Duodenal mucosa (tissue), 2 donors: ENCODE data around the gene AEBP1.

Experiments
- H3K27ac ChIP-seq: one replicate; pipeline ENCODE4 v1.7.0; 2013; ENCODE audit warnings: low read depth, low read length
- H3K27me3 ChIP-seq, 2 donors: one replicate each; pipeline ENCODE4 v1.7.0; 2013; ENCODE audit warnings: low read length in 2 of 2, control low read depth in 1 of 2; ENCODE audit not compliant: insufficient read depth in 2 of 2, control insufficient read depth in 1 of 2
- H3K36me3 ChIP-seq, 2 donors: one replicate each; pipeline ENCODE4 v1.7.0; 2013; ENCODE audit warnings: low read length in 2 of 2, control low read depth in 1 of 2; ENCODE audit not compliant: insufficient read depth in 2 of 2, control insufficient read depth in 1 of 2
- H3K4me1 ChIP-seq, 2 donors: one replicate each; pipeline ENCODE4 v1.7.0; 2013; ENCODE audit warnings: low read length in 2 of 2, control low read depth in 1 of 2; ENCODE audit not compliant: insufficient read depth in 2 of 2, control insufficient read depth in 1 of 2
- H3K4me3 ChIP-seq, 2 donors: one replicate each; pipeline ENCODE4 v1.7.0; 2013; ENCODE audit warnings: low read length in 2 of 2, low read depth in 1 of 2
- H3K9ac ChIP-seq, 2 donors: one replicate each; pipeline ENCODE4 v1.7.0; 2013; ENCODE audit warnings: low read length in 2 of 2, low read depth in 1 of 2
- H3K9me3 ChIP-seq, 2 donors: one replicate each; pipeline ENCODE4 v1.7.0; 2013; ENCODE audit warnings: low read length in 2 of 2, control low read depth in 1 of 2; ENCODE audit not compliant: control insufficient read depth in 1 of 2

Gene AEBP1

DNA sequence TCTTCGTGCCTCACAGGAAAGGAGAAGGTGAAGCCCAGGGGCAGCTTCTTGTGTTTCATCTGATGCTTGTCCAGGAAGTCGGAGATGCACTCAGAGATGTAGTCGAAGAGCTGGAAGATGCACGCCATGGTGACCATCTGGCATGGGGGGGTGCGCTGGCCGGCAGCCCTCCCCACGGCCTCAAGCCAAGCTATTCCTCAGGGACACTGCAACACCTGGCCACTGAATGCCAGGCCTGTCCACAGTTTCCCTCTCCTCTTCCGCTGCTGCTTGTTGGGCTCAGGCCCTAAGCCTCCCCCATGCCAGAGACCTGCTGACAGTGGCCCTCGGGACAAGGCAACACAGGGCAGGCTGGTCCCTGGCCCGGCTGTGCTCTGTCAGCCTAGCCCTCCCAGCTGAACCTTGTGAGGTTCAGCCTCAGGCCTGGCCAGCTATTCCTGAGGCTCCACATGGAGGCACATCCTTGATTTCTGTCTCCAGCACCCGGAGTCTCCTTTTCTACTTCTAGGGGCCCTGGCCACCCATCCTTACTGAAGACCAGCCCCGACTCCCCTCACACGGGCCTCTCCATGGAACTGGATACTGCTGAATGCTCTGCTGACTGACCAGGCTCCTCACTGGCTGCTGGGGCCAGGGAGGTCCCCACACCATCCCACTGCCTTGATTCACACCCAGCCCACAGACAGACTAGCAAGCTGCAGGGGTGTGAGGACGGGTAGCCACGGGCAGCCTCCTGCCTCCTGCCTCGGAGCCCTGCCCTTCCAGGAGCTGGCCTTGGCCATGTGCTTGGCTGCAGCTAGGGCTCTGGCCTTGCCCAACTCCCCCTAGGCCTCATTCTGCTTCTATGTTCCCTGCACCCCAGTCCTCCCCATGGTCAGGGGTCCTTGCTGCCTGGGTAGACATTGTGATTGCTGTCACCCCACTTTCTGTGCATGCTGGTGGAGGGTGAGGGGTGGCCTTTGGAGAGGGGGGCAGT lies 47.1 kb downstream of the AEBP1 start:
- no peaks in the 10 kb centered on the region for H3K27me3 ChIP-seq
- no peaks in the 10 kb centered on the region for H3K9me3 ChIP-seq
- H3K4me3 ChIP-seq, result no peak overlapping the region
- no peak overlapping the region for H3K9ac ChIP-seq
- H3K27ac ChIP-seq, result no peak overlapping the region
- no peaks in the 10 kb centered on the region for H3K36me3 ChIP-seq
- peaks cover 8% of the 10 kb centered on the region in 2 donors for H3K4me1 ChIP-seq

DNA sequence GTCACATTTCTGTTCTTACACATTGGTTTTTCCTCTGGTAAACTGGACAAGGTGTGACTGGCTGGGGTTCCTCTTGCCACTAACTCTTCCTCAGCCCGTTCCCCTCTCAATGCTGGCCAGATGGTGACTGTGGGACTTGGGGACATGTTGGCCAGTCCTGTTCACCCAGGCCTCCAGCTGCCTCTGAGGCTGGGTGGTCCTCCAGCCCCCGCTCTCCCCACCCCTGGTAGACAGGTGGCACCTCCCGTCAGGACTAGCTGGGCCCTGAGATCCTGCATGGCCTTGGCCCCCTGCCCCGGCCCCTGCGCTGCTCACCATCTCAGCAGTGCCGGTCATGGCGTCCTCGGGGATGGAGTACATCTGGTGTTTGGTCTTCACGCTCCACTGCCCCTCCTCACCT lies 47.8 kb downstream of the AEBP1 start:
- H3K9me3 ChIP-seq, result no peaks in the 10 kb centered on the region
- H3K4me1 ChIP-seq, result peaks cover under 1 to 9% of the 10 kb centered on the region in 2 donors
- H3K27ac ChIP-seq, result no peak overlapping the region
- no peak overlapping the region for H3K9ac ChIP-seq
- no peak overlapping the region for H3K4me3 ChIP-seq
- H3K36me3 ChIP-seq, result no peaks in the 10 kb centered on the region
- no peaks in the 10 kb centered on the region for H3K27me3 ChIP-seq

DNA sequence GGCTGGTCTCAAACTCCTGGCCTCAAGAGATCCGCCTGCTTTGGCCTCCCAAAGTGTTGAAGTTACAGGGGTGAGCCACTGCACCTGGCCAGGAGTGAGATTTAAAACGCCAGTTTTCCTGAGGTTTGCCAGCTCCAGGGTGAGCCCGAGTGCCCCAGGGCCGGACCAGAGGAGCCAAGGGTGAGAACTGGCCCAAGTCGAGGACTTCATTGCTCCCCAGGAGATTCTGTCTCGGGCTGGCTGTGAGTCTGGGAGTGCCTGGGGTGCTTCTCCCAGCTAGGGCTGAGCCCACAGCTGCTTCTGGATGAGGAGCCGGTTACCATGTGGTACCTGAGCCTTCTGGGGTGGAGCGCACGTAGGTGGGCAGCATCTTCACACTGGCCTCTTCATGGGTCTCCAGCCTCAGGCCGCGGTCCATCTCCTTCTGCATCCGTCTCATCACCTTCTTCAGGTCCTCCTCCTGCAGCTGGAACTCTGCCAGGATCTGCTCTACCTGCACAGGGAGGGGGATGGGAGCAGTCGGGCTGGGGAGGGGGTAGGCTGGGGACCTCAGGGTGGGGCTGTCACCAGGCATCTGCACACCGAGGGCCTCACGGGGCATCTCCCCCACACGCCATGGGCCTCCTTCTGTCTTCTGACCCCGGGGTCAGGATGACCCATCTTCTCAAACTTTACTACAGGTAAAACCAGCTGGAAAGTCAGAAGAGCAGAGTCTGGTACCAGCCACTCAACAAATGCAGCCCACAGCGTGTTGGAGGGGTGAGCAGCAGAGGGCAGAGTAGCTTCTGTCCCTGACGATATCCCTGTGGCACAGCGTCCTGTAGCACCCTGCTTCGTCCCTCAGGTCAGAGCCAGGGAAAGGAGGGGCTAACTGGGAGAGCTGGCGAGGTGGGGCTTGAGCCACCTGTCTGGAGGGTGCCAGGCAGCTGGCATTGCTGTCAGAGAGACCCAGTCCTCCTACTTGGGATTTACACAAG lies 49.1 kb downstream of the AEBP1 start:
- Histone ChIP-seq H3K9me3 (no peaks in the 10 kb centered on the region), H3K27ac (no peak overlapping the region), H3K4me1 (peaks cover 0 to 9% of the 10 kb centered on the region in 2 donors), H3K9ac (no peak overlapping the region), H3K4me3 (no peak overlapping the region), H3K27me3 (no peaks in the 10 kb centered on the region), H3K36me3 (no peaks in the 10 kb centered on the region)

DNA sequence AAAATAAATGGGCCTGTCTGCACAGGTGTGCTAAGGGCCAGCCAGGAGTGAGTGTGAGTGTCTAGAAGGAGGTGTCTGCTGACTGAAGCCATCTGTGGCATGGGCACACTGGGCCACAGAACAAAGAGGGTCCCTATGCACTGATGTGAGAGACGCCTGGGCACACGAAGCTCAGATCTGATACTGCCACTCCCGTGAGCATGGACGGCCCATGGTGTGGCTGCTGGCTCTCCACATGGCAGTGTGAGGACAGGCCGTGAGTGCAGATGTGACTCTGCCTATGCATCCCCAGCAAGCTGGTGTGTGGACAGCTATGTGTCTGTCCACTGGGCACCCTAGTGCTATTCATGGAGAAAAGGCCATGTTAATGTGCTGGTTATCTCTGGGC lies 49.8 kb downstream of the AEBP1 start:
- Histone ChIP-seq H3K36me3 (no peaks in the 10 kb centered on the region), H3K9ac (no peak overlapping the region), H3K27ac (no peak overlapping the region), H3K9me3 (no peaks in the 10 kb centered on the region), H3K27me3 (no peaks in the 10 kb centered on the region), H3K4me1 (peaks cover 0 to 9% of the 10 kb centered on the region in 2 donors), H3K4me3 (no peak overlapping the region)

DNA sequence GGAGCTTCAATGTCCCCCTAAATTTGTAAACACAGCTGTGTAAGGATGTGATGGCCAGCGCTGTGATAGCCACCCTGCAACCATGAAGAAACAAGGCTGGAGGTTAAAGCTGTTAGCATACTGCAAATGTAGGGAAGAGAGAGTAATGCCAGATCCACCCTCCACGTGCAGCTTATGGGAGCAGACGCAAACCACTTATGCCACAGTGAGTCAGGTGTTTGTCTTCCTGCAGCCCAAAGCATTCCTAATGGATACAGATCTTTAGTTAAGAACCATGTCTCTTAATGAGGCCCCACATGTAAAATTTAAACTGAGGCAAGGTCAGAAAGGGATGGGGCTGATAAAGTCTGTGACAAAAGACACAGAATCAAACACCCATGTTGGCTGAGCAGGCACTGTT lies 50.6 kb downstream of the AEBP1 start:
- no peak overlapping the region for H3K27ac ChIP-seq
- no peak overlapping the region for H3K4me3 ChIP-seq
- H3K4me1 ChIP-seq, result peaks cover 0 to 9% of the 10 kb centered on the region in 2 donors
- H3K36me3 ChIP-seq, result no peaks in the 10 kb centered on the region
- H3K9me3 ChIP-seq, result no peaks in the 10 kb centered on the region
- no peaks in the 10 kb centered on the region for H3K27me3 ChIP-seq
- H3K9ac ChIP-seq, result no peak overlapping the region

DNA sequence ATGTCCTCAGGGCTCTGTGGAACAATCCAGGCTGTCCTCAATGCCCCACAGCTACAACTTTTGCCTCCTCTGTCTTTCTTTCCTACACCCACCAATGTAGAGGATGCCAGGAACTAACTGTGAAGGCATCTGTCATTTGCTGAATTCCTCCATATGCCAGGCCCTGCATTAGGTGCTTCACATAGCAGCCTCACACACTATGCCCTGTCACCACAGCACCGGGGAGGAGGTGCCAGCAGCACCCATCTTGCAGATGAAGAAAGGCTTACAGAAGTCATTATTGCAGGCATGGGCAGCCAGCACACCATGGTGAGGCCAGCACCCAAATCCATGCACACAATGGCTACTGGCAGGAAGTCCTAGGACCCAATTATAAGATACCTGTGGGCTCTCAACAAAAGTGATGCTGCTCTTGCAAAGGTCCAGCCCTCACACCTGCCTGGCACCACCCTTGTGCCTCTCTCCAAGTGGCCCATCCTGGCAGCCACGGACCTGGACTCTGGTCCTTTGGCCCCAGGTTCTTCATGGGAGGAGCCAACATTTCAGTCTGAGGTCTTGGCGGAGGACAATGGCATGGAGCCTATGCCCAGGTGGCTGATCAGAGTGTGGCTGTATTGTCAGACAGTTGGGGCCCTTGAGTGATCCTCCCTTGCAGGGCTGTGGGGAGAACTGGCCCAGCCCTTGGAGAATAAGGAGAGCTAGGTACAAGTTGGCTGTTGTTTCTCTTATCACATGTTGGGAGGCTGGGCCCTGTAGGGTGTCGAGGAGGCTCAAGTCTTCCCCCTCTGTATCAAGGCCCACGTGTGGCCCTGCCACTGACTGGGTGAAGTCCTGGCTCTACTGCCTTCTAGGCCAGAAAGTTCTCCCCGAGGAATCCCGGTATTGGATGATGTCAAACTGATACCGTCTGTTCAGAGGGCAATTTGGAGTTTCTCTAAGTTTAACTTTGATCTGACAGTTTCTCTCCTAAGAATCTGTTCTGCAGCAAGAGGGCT lies 51.3 kb downstream of the AEBP1 start:
- Histone ChIP-seq H3K36me3 (no peaks in the 10 kb centered on the region), H3K9me3 (no peaks in the 10 kb centered on the region), H3K4me1 (peaks cover 0 to 9% of the 10 kb centered on the region in 2 donors), H3K27ac (no peak overlapping the region), H3K4me3 (no peak overlapping the region), H3K27me3 (no peaks in the 10 kb centered on the region), H3K9ac (no peak overlapping the region)

DNA sequence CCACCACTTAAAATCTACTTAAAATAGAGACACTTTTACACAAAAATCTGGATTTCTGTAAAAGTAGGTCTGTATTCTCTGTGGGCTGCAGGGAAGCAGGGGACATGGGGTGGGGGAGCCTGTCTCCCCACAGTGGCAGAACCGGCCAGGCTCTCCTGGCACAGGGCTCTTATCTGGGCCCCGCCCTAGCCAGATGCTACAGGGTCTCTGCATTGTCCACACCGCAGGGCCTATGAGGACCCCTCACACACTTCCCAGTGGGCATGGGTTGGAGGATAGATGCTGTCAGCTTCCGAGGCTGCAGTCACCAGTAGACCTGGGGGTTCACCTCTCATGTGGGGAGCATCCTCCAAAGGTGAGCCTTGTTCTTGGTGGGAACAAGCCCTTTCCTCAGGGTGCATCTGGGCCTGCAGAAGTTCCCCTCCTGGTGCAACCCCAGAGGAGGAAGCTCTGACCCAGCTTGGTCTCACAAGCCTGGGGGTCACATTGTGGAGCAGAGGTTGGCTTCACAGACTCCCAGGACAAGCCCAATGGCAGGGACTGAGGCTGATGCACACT lies 52.4 kb downstream of the AEBP1 start:
- H3K27ac ChIP-seq, result no peak overlapping the region
- no peaks in the 10 kb centered on the region for H3K36me3 ChIP-seq
- peaks cover 0 to 9% of the 10 kb centered on the region in 2 donors for H3K4me1 ChIP-seq
- H3K4me3 ChIP-seq, result no peak overlapping the region
- H3K9me3 ChIP-seq, result no peaks in the 10 kb centered on the region
- no peak overlapping the region for H3K9ac ChIP-seq
- no peaks in the 10 kb centered on the region for H3K27me3 ChIP-seq

DNA sequence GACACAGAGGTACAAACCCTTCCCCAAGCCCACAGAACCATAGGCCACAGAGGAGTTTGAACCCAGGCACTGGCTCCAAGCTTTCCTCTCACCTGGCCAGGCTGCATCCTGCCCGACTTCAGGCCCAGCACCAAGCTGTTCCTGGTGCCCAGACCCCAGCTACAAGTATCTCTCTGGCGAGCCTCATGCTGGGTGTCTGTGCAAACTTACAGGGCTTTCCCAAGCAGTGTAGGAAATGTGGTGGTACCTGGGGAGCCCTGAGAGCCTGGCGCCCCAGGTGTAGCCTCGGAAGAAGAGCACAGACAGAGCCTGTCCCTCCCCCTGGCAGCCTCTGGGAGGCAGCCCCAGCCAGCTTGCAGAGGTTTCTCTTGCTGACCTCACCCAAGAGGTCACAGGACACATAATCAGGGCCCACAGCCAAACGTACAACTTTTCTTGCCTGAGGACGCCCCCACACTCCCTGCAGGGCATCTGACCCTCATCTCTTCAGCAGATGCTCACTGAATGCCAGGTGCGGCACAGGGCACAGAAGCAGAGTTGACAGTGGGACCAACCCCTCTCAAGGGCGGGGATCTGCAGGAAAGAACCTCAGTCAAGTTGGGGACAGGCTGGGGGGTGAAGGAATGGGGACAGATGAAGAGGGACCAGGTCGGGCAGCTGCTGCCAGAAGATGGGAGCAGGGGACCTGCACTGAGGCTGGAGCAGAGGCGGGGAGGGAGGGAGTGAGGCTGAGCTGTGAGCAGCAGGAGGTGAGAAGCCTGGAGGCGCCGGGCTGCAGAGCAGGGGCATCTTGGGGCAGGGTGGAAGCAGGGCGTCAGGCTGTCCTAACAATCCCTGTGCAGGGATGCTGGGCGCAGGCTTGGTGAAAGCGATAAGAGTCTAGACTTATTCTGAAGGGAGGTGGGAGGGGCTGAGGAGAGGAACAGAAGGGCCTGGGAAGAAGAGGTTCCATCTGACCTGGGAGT lies 53.3 kb downstream of the AEBP1 start:
- no peak overlapping the region for H3K9ac ChIP-seq
- H3K4me3 ChIP-seq, result no peak overlapping the region
- H3K36me3 ChIP-seq, result no peaks in the 10 kb centered on the region
- no peaks in the 10 kb centered on the region for H3K27me3 ChIP-seq
- no peaks in the 10 kb centered on the region for H3K9me3 ChIP-seq
- peaks cover 0 to 9% of the 10 kb centered on the region in 2 donors for H3K4me1 ChIP-seq
- H3K27ac ChIP-seq, result no peak overlapping the region
